Spleen (tissue), 7 donors: Measurements from ENCODE around the gene RNF208.

Experiments
- CTCF ChIP-seq, 11 experiments: fragments of 200-600 bp in 7 of 11; fragments of 450-650 bp in 4 of 11; sonication (generic) in 4 of 11; IDR thresholded peaks in 8 of 11; conservative IDR thresholded peaks in 3 of 11; 1 replicate in 7 of 11; 2 replicates in 4 of 11; pipeline versions ENCODE4 v1.4.0 to v1.8.0; 2016 to 2021; ENCODE audit warnings: antibody characterized with exemption in 11 of 11, inconsistent platforms in 4 of 11, mild to moderate bottlenecking in 1 of 11
- POLR2A ChIP-seq, 3 donors: fragments of 450-650 bp; IDR thresholded peaks; one replicate each; pipeline ENCODE4 v1.5.1; 2017; ENCODE audit warnings: antibody characterized with exemption in 3 of 3, mild to moderate bottlenecking in 1 of 3
- donor health status: DM: no; HTN: no; CAD: no; lungs with moderate emphysema.
- donor health status: DM: no; HTN: no; CAD: no.
- donor health status: DM: no; HTN: no; CAD: no.

GRCh38 chr9:137178201-137178938, 43.7 kb downstream of the RNF208 start:
- TF ChIP-seq POLR2A (IDR thresholded peaks at IDR 0.05) (no peak), CTCF (IDR thresholded peaks at IDR 0.05 in 8 of 11, conservative IDR thresholded peaks at IDR 0.05 in 3 of 11) (no peak)
